Midbrain (tissue), 1 donor: Measurements from ENCODE around the gene OSBPL10.

Experiments
- DNase-seq: peaks from one replicate; lab custom pipeline; 2025; lab: John Stamatoyannopoulos, UW

OSBPL10 gene

DNA sequence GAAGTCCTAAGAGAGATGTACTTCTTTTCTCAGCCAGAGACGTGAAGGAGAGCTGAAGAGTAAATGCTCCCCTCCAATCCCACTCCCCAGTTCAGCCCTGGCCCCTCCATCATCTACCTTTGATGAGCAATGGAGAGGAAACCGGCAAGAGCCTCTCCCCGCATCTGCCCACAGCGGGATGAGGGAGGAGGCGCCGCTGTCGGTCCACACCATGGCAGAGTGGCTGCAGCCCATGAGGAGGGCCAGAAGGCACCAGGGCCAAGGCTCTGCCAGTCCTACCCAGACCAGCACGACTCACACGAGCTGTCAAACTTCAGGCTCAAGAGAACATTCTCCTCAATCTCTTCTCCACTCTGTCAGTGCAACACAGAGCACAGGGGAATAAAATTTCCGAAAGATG, 129.8 kb downstream of the OSBPL10 start:
- DNase-seq = no peak

DNA sequence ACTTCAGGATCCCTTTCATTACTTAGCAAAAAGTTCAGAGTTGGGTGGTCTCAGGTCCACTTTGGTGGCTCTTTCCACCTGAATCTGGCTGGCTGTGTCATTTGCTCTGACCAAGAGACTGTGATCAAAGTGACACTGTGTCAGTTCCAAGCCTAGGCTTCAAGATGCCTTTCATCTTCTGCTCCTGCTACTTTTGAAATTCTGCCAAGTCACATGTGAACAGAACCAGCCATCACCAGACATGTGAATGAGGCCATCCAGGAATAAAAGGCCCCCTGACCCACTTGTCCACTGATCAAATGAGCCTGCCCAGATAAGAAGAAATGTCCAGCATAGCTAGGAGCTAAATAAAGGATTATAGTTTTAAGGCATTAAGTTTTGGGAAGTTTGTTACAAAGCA, 132.2 kb downstream of the OSBPL10 start:
- no peak for DNase-seq

- no peak for DNase-seq
These were observed 132.8 kb downstream of the OSBPL10 start for GRCh38 chr3:31848163-31848818.

- DNase-seq = no peak
These were observed 133.3 kb downstream of the OSBPL10 start for GRCh38 chr3:31847760-31848159.

GRCh38 chr3:31841515-31841914, 139.5 kb downstream of the OSBPL10 start:
- DNase-seq = no peak

GRCh38 chr3:31840252-31840651, 140.8 kb downstream of the OSBPL10 start:
- no peak for DNase-seq

GRCh38 chr3:31839144-31839917, 141.7 kb downstream of the OSBPL10 start:
- no peak for DNase-seq

DNA sequence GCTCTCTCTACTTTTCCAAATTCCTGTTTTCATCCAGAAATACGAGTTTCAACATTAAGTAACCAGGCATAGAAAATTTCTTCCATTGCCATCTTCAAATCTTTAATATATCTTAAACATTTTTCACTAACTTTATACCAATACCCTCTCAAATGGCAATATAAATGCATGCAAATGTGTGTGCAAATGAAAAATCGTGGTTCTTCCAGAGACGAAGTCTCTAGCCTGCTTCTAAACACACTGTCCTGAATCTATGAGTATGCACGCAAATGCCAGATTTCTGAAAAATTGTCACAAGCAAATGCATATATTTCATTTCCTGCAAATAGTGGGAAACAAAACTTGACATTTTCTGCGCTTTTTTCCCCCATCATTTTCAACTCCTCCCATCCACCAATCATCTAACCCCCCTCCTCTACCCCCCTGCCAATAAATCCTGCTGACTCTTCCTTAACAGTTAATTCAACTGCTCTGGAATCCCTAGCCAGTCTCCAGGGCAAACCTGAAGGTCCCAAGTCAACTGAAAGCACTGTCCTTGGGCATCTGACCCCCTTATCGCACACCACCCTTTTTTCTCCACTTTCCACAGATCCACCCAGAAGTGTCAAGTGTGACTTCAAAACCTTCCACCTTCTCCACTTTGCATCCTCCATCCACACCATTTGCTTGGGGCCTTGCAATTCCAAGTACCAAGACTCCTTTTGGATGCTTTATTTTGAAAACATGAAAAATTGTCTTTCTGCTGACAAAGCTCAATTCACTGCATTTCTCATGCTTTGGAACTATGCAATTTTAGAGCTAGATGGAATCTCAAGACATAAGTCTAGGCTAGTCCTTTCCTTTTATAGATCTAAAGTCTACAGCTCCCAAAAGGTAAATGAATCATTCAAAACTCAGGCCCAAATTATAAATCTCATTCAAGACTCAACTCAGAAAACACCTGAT, 144.7 kb downstream of the OSBPL10 start:
- DNase-seq = no peak

- no peak for DNase-seq
These were observed 147.5 kb downstream of the OSBPL10 start for GRCh38 chr3:31833391-31834190.

DNA sequence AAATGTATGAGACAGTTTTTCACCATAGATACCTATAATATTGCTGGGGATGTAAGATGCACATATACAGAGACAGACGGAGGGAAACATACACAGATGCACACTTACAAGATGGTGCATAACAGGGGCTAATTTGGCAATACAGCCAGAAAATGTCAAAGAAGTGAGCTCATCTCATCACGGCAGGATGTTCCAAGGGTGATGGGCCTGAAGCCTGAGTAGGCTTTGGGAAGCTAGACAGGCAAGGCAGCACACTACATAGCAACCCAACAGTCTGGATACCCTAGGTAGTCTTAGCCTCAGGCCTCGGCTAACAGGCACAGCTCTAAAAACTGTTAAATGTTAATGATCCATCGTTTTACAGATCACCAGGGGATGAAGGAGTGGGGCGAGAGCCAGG, 148.5 kb downstream of the OSBPL10 start:
- no peak for DNase-seq

- no peak for DNase-seq
These were observed 149.5 kb downstream of the OSBPL10 start for GRCh38 chr3:31831591-31831990.

DNA sequence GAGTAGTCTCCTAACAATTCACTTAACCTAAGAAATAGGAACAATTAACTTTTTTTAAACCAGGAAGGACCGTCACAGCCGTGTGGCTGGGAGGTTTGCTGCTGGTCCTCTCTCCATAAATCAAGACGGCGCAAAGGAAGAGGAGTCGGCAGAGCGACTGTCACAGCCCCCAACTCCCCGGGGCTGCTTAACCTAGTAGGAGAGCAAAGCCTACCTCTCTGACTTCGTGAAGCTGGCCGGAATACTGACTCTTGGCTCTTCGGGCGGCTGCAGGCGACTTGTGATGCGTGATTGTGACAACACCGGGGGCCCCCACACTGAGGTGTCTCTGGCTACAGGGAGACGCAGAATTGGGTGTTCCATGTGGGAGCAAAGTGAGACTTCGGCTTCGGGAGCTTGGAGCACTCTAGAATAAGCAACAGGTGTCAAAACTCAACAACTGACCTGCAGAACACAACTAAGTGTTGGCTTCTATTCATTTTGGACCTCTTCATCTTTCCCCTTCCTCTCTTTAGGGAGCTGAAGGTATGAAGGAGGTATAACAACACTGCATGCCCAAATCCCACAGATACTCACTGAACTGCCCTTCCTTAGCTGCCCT, 151.1 kb downstream of the OSBPL10 start:
- DNase-seq = no peak

DNA sequence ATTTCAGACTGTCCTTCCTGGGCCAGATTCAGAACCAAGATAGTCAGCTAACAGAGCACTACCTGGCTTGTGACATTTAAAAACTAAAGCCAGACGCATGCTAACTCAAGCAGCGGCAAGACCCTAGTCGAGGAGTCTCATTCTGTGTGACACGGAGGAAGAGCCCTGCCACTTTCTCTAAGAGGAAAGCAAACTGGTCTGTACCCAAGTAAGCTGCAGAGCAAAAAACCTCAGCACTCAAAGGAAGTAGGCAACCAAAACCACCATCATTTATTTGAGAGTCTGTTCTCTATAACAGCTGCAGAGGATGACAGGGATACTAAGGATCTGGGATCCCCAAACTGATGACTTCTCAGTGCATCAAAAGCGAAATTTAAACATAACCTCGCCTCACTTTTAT, 152.1 kb downstream of the OSBPL10 start:
- no peak for DNase-seq

GRCh38 chr3:31828007-31828406, 153.1 kb downstream of the OSBPL10 start:
- no peak for DNase-seq

DNA sequence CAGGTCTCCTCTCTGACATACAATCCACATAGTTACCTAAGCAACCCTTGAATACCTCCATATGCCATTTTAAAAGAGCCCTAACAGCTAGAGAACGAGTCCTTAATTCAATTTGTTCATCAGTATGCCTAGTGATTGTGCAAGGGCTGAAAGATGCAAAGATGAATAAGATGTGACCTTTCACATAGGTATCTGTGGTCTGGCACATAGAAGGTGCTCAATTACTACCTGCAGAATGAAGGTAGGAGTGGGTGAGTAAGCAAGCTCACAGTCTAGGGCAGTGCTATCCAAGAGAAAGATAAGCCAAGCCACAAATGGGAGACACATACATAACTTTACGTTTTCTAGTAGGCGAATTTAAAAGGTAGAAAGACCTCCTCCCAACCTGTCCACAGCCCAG, 157.9 kb downstream of the OSBPL10 start:
- no peak for DNase-seq

- no peak for DNase-seq
These were observed 159.9 kb downstream of the OSBPL10 start for GRCh38 chr3:31821118-31821517.

- no peak for DNase-seq
These were observed 161.6 kb downstream of the OSBPL10 start for GRCh38 chr3:31819441-31819840.

DNA sequence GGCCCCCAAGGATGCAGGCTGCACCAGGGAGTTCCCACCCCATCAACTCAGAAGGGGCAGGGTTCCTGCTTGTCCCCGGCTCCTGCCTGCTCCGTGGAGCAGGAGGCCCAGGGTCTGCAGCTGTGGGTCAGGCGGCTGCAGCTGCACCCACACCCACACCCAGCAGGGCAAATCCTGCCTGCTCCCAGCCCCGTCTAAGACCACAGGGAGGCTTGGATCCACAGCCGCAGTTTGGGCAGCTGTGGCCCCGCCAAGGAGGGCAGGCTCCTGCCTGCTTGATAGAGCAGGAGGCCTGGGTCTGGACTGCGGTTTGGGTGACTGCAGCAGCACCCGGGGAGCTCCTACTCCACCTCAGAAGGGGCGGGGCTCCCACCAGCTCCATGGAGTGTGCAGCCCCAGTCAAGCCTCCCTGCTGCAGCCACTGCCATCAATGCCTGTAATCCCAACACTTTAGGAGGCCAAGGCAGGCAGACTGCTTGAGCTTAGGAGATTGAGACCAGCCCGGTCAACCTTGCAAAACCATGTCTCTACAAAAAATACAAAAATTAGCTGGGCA, 163.6 kb downstream of the OSBPL10 start:
- no peak for DNase-seq

DNA sequence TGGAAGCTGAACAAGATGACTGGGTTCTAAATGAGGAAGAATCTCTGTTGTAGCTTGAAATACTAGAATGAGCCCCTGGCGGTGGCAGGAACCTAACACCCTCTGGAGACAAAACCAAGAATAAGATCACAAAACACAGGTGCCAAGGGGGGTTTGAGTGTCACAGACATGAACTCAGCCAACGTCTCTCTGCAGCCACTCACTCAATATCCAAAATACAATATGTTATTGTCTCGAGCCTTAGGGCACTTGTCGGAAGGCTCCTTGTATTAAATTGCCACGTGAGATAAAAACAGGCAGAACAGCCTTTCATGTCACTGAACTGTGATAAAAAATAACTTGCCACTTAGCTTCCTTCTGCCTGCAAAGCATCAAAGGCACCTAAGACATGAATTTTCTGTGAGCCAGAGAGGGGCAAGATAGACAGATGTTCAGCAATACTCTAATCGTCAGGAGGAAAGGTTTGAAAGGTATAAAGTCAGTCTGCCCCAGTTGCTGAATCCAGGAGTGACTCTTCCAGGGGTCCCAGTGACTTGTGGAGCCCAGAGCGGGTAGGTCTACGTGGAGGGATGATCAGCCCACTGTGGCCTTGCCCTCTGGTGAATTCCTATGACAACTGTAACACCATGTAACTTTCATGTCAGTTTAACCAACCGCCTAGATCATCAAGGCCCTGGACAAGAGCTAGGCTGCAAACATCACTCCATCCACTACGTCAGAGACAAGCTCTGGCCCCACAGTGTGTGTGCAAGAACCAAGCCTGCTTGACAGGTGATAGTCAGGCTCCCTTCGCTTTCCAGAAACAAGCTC, 165.2 kb downstream of the OSBPL10 start:
- no peak for DNase-seq

- DNase-seq = no peak
These were observed 166.1 kb downstream of the OSBPL10 start for GRCh38 chr3:31815006-31815405.
